SK-N-MC (cell line): Measurements from ENCODE around the gene UXS1.

Source experiments
- EZH2 ChIP-seq: fragments of 200-600 bp; sonication (generic); IDR thresholded peaks from one replicate; pipeline ENCODE4 v1.6.1; 2017; ENCODE audit warnings: antibody characterized with exemption
- FOXP2 ChIP-seq: optimal IDR thresholded peaks from 2 replicates; pipeline ENCODE3; 2011; ENCODE audit warnings: mild to moderate bottlenecking, moderate library complexity; ENCODE audit not compliant: insufficient read depth; ENCODE audit errors: extremely low read length, control extremely low read depth
- POLR2AphosphoS5 ChIP-seq: IDR thresholded peaks from 2 replicates; pipeline ENCODE4 v1.6.1; 2012; ENCODE audit warnings: mild to moderate bottlenecking, low read depth, low read length, borderline replicate concordance

GRCh38 chr2:106075048-106075447 lies 119.1 kb downstream of the UXS1 start:
- TF ChIP-seq POLR2AphosphoS5 = no peak
- no peak for TF ChIP-seq EZH2
- no peak for TF ChIP-seq FOXP2
